GM21576 (cell line): Measurements from ENCODE around the gene CHIA.
"Not testable (repeated sequence)": the region's sequence is repeated elsewhere in the genome, so short reads cannot be mapped to it uniquely, and the experiment has no call there.

ENCODE experiments used
- ATAC-seq: cut with Tn5 transposase; IDR thresholded peaks from one replicate; pipeline ENCODE4 v1.9.1; 2021; ENCODE audit warnings: mild to moderate bottlenecking, moderate library complexity; ENCODE audit not compliant: unreplicated experiment

CHIA gene

DNA sequence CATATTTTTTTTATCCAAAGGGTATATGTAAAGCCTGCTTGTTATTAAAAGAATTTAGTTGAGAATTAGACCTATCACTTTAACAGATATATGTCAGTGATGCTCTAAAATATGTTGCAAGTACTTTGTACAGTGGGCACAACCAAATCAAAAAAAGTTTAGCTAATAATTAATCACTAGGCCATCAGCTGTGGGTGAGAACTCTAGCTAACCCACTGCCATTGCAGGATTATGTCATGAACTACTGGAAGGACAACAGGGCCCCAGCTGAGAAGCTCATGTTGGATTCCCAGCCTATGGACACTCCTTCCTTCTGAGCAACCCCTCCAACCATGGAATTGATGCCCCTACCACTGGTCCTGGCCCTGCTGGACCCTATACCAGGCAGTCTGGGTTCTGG, 6.8 kb upstream of the CHIA start:
- no peak for ATAC-seq

DNA sequence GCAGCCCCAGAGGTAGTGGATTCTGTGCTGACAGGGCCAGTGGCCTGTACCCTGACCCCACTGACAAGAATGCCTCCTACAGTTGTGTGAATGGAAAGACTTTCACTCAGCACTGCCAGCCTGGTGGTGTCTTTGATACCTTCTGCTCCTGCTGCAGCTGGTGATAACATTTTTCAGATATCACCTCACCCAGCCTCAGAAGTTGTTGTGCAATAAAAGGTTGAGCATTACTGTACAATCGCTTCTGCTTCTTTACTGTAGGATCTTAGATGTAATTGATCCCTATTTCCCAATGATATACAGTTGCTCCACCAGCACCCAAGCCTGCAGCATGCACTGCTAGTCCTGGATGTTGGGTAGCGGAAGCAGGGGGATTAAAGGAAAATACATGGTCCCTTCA, 4.8 kb upstream of the CHIA start:
- ATAC-seq, result no peak

DNA sequence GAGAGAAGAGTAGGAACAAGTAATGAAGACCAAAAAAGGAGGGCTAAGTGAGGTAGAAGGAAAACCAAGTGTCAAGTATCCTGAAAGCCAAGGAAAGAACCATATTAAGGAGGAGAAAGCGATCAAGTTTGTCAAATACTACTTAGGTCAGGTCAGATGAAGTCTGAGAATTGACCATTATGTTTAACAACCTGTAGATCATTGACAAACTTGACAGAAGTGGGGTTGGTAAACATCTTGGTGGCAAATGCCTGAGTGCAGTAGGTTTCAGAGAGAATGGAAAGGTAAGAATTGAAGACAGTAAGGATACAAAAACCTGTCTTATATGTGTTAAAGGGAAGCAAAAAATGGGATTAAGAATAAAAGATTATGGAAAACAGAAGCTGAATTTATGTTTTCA, 3.7 kb upstream of the CHIA start:
- no peak for ATAC-seq

DNA sequence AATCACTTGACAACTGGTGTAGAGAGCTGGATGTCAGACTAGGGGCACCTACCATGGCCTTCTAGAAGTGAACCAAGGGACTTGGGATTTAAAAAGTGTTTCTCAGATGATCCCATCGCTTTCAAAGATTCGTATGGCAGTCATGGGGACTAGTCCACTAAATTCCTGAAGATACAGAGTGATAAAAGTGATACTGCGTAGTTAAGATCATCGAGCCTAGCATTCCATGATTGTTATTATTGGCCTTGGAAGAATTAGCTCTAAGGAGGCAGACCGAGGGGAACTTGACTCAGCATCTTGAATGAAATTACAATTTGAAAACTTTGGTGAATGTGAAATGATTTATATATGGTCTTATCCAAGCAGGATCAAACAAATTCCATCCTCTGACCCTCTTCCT, 1.3 kb upstream of the CHIA start:
- no peak for ATAC-seq

DNA sequence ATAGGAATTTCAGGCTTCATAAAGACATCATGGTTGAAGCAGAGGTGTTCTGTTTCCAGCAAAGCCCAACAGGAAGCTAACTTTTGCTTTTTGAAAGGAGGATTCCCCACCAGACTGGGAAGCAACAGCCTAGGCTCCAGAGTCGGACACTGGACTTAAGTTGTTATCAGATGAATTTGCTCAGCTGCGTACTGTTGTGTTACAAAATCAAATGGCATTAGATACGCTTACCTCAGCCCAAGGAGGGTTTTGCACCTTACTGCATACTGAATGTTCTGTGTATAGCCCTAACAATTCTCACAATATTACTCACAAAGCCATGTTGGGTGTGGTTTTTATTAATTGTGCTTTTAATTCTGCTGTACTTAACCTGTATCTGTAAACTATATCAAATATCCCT, 547 bp upstream of the CHIA start:
- no peak for ATAC-seq

DNA sequence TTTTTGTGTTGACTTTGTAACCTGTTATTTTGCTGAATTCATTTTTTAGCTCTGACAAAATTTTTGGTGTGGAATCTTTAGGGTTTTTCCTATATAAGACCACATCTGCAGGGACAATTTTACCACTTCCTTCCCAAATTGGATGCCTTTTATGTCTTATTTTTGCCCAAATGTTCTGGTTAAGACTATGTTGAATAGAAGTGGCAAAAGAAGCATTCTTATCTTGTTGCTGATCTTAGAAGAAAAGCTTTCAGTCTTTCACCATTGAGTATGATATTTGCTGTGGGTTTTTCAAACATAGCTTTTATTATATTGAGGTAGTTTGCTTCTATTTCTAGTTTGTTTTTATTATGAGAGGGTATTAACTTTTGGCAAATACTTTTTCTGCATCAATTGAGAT, 3.7 kb downstream of the CHIA start:
- ATAC-seq, result no peak

DNA sequence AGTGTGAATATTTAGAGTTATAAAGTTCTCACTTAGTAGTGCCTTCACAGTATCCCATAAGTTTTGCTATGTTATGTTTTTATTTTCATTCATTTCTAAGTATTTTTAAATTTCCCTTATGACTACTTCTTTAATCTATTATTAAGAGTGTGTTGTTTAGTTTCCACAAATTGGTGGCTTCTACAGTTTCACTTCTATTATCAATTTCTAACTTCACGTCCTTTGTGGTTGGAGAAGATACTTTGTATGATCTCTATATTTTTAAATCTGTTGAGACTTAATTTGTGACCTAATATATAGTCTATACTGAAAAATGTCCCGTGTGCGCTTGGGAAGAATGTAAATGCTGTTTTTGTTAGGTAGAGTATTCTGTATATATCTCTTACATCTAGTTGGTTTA, 11.7 kb downstream of the CHIA start:
- ATAC-seq, result no peak

DNA sequence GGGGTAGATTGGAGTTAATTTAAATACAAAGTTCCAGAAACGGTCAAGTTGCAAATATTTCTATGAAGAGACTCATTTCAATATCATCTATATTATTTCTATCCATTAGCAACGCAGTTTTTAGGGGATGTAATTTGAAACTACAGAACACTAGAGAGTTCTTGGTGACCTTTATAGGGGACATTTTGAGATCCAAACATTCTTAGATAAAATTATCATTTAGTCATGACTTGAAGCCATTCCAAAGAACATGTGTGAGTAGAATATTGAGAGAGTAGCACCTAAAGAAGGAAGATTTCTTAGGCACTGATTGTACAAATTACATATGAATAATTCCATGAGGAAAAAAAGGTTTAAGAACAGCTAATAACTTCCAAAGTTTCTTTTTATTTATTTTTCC, 19.0 kb downstream of the CHIA start:
- no peak for ATAC-seq

DNA sequence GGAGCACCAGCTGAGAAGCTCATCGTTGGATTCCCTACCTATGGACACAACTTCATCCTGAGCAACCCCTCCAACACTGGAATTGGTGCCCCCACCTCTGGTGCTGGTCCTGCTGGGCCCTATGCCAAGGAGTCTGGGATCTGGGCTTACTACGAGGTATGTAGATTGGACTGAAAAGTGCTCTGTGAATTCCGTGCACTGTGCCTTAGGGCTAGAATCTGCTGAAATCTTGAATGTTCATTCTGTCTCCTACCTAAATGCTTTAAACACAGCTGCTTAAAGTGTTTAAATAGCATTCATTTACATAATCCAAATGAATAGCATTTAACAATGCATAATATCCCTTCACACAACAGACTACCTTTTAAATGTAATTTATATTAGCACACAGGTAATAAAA, 27.9 kb downstream of the CHIA start:
- ATAC-seq, result no peak

DNA sequence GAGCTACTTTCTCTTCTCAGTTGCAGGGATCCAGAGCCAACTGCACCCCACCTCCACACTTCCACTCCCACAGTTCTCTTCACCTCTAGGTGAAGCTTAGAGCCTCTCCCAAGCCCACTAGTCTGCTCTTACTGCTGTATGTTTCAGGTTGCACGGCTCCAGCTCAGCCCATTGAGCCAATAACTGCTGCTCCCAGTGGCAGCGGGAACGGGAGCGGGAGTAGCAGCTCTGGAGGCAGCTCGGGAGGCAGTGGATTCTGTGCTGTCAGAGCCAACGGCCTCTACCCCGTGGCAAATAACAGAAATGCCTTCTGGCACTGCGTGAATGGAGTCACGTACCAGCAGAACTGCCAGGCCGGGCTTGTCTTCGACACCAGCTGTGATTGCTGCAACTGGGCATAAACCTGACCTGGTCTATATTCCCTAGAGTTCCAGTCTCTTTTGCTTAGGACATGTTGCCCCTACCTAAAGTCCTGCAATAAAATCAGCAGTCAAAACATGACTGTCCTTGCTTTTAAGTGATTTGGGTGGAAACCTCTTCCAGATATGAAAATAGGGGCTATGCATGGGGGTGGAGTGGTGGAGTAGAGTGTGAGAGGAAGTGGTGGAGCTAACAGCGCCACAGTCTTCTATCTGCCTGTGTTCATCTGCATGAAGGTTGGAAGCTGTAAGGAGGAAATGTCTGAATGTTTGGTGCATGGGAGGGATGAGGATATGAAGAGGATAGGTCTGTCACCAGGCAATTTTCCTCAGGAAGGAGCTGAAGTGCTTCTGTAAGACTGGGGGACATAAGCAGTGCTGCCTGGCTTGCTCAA, 29.6 kb downstream of the CHIA start:
- no peak for ATAC-seq

DNA sequence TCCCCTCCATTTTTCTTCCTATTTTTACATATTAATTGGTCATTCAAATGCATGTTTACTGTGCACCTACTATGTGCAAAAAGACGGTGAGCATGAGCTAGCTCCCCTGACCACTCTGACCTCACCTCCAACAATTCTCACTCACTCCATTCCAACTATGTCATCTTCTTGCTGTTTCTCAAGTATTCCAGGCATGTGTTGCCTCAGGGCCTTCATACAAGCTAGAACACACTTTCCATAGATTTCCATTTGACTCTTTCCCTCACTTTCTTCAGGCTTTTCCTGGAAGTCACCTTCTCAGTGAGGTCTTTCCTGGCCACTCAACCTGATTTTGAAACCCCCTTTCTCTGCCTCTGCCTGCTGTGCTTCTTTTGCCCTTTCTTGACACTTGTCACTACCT, 32.6 kb downstream of the CHIA start:
- no peak for ATAC-seq

DNA sequence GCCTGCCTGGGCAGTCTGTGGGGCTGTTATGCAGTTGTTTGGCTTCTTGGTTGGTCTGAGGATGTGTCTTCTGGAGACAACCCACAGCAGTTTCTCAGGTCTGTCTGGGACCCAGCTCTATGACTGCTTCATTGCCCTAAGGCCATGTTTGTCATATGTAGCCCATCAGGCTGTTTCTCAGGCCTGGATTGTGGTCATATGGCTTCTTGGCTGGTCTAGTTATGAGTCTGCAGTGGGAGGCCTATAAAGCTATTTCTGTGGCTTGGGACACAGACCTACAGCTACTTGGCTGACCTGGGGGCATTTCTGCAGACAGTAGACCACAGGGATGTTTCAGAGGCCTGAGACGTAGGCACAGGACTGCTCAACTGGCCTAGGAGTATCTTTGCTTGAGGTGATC, 41.5 kb downstream of the CHIA start:
- ATAC-seq, result no peak

DNA sequence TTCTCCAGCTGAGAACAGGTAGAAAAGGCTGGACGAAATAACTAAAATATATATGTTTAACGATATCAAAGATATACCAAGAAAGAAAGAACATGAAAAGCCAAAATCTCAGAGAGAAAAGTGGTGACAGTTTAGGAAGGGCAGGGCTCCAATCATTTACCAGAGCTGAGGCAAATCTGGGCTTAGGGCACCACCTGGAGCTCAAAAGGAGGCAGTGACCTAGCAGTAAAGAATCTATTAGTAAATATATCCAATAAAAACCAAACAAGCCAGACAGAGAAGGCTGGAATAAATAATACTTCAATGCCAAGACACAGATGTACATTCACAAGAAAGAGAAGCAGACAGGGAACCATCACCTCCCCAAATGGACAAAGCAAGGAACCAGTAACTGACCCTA, 43.5 kb downstream of the CHIA start:
- ATAC-seq, result no peak

DNA sequence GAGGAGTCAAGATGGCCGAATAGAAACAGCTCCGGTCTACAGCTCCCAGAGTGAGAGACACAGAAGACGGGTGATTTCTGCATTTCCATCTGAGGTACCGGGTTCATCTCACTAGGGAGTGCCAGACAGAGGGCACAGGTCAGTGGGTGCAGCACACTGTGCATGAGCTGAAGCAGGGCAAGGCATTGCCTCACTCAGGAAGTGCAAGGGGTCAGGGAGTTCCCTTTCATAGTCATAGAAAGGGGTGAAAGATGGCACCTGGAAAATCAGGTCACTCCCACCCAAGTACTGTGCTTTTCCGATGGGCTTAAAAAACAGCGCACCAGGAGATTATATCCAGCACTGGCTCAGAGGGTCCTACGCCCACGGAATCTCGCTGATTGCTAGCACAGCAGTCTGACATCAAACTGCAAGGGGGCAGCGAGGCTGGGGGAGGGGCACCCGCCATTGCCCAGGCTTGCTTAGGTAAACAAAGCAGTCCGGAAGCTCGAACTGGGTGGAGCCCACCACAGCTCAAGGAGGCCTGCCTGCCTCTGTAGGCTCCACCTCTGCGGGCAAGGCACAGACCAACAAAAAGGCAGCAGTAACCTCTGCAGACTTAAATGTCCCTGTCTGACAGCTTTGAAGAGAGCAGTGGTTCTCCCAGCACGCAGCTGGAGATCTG, 44.7 kb downstream of the CHIA start:
- not testable (repeated sequence) for ATAC-seq

DNA sequence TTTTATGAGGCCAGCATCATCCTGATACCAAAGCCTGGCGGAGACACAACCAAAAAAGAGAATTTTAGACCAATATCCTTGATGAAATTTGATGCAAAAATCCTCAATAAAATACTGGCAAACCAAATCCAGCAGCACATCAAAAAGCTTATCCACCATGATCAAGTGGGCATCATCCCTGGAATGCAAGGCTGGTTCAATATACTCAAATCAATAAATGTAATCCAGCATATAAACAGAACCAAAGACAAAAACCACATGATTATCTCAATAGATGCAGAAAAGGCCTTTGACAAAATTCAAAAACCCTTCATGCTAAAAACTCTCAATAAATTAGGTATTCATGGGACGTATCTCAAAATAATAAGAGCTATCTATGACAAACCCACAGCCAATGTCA, 48.2 kb downstream of the CHIA start:
- not testable (repeated sequence) for ATAC-seq

DNA sequence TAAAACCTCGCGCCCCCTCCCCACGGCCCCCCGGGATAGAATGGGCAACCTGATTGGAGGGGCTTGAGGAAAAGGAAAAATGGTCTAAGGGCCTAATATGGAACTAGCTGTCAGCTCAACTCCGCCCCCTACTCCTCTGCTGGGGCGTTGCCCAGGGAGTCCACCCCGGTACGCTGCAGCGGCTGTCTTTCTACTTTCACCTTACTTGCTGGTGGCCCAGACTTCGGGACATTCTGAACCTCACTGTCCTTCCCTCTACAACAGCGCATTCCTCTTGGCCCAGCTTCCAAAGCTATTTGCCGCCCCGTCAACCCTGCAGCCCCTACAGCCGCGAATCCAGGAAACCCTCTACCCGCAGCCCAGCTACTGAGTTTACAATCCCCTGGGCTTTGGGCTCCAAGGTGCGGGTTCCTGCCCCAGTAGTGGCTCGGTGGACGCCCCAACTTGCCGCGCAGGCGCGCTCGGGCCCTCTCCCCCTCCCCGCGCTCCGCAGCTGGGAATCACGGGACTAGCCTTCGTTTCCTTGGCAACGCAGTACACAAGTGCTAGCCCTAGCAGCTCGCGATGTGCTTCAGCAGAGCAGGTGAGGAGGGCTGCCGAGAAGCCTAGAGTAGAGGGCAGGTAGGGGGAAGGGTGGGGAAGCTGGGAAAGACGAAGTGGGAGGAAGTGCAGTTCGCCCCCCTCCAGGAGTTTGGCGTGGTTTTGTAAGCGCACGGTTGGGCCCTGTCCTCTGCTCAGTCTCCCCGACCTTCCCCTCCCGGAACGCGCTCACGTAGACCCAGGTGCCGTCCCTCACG, 55.6 kb downstream of the CHIA start:
- ATAC-seq, result peak; percentile 88

DNA sequence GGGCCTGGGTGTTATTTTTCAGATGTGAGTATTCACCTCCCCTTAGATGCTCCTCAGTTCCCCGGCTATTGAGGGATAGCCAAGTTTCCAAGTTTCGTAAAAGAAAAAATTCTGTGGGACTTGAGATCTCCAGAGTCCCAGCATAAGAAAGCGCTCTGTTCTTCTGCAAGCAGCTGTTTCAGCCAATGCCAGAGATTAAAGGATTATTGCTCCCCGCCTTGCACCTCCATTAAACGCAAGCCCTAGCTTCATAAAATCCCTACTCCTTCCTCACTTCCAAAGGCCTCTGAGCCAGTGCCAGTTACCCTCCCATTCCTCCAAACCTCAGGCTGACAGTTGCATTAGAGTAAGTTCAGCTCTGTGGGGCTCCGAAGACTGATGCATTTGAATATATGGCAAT, 56.4 kb downstream of the CHIA start:
- ATAC-seq, result no peak

DNA sequence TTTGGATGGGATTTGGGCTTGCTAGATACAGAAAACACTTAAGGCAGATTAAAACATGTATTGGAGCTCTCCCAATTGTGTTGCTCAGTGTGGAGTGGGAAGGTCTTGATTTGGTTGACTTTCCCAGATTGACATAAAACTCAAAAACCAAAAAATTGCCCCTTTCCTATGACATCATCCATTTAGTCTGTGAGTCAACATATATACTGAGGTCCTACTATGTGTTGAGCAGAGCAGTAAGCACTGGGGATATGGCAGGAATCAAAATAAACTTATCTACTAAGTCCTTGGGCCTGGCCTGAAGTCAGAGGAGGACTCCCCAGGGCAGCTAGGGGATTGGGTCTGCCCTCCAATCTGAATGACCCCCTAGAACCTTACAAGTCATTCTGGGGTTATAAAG, 61.0 kb downstream of the CHIA start:
- ATAC-seq, result no peak

DNA sequence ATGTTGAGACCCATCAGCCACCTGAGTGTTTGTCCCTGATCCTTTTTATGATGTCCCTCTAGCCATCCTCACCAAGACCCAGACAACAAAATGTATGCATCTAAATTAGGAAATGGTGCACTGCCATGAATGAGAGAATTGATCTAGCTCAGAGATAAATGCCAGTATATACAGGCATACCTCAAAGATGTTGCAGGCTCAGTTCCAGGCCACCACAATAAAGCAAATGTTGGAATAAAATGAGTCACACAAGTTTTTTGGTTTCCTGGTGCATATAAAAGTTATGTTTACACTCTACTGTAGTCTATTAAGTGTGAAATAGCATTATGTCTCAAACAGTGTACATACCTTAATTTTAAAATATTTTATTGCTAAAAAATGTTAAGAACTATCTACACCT, 63.9 kb downstream of the CHIA start:
- ATAC-seq, result no peak

DNA sequence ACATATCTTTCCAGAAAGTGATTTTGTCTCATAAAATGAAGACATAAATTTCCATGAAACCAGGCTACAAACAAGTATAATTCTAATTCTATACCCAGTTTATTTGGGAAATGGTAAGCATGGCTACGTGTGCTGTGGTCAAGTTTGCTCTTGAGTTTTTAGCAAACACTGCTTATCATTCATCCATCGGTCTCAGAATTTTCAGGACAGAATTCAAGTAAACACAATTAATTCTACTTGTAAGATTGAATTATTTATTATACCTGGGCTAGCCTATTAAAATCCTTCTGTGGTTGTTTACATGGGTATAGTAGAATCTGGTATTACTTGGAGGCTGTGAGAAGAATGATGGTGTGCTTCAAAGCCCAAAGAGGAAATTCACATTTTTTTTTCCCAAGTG, 68.3 kb downstream of the CHIA start:
- no peak for ATAC-seq

DNA sequence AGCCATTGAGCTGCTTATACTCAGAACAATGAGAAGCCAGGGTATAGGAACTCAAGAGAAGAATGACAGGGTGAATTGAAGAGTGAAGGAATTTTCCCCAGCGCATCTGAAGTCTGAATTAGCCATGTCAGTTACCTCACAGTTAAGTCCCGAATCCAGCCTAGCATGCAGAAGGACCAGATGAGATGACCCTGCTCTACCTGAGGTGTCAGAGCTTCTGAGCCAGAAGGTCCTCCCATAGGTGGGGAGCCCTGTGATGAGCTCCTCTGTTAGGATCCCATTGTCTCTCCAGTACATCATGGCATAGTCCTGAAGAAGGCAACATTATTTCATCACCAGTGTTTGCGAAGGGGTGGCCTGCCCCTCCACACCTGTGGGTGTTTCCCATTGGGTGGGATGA, 68.7 kb downstream of the CHIA start:
- ATAC-seq, result no peak

DNA sequence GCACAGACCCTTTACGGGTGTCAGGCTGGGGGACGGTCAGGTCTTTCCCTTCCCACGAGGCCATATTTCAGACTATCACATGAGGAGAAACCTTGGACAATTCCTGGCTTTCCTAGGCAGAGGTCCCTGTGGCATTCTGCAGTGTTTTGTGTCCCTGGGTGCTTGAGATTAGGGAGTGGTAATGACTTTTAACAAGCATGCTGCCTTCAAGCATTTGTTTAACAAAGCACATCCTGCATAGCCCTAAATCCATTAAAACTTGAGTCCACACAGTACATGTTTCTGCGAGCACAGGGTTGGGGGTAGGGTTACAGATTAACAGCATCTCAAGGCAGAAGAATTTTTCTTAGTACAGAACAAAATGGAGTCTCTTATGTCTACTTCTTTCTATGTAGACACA, 69.6 kb downstream of the CHIA start:
- ATAC-seq, result not testable (repeated sequence)
